ENCODE data around the gene ADAR. TPM values are rescaled to one million over a fixed set of nuclear protein-coding genes. Genes with fewer than 3 reads are reported as not detected.

Gene ADAR
- total RNA-seq, 3 donors from 2014 or later (not counting 1 experiment from before 2014, with no cell fraction given): 260 to 281 (median 265) TPM

- DNase-seq: no peak
- no peak for ATAC-seq
- Histone ChIP-seq H3K27ac (ENCODE audit: low read length) (no peak overlapping the region), H3K36me3 (ENCODE audit: control insufficient read depth, insufficient read depth, low read length) (no peaks in the 10 kb centered on the region), H3K4me1 (ENCODE audit: control insufficient read depth, insufficient read depth, low read length) (peaks cover 7% of the 10 kb centered on the region), H3K9me3 (ENCODE audit: control insufficient read depth, insufficient read depth, low read length) (no peaks in the 10 kb centered on the region), H3K27me3 (ENCODE audit: control insufficient read depth, insufficient read depth, low read length) (peaks cover 21% of the 10 kb centered on the region), H3K4me3 (ENCODE audit: low read length) (no peak overlapping the region)
- intact Hi-C loops (cut with micrococcal nuclease): no loop called here
- Mint-ChIP-seq H3K4me3 (no peak overlapping the region), H3K4me1 (peaks cover 10% of the 10 kb centered on the region in 2 donors), H3K36me3 (no peaks in the 10 kb centered on the region), H3K27me3 (ENCODE audit: low read depth in 2 of 2) (peaks cover 18 to 26% of the 10 kb centered on the region in 2 donors), H3K9me3 (no peaks in the 10 kb centered on the region), H3K27ac (no peak overlapping the region)
- 95% methylated on average over 59 of the region's 59 CpGs for WGBS (ENCODE audit: insufficient coverage)
- no peak for TF ChIP-seq CTCF (IDR thresholded peaks at IDR 0.05)
Observed at GRCh38 chr1:154571244-154571963, 36.6 kb downstream of the ADAR start.

- H3K4me1 ChIP-seq (ENCODE audit: control insufficient read depth, insufficient read depth, low read length): peaks cover 7% of the 10 kb centered on the region
- DNase-seq: no peak
- intact Hi-C loops (cut with micrococcal nuclease): no loop called here
- no peak overlapping the region for H3K4me3 Mint-ChIP-seq
- TF ChIP-seq CTCF (IDR thresholded peaks at IDR 0.05): no peak
- peak in 1 of 3 donors; percentile 18 for ATAC-seq
- peaks cover 10% of the 10 kb centered on the region in 2 donors for H3K4me1 Mint-ChIP-seq
- H3K27ac Mint-ChIP-seq: no peak overlapping the region
- no peaks in the 10 kb centered on the region for H3K36me3 Mint-ChIP-seq
- no peak overlapping the region for H3K27ac ChIP-seq (ENCODE audit: low read length)
- H3K27me3 ChIP-seq (ENCODE audit: control insufficient read depth, insufficient read depth, low read length): peaks cover 21% of the 10 kb centered on the region
- no peak overlapping the region for H3K4me3 ChIP-seq (ENCODE audit: low read length)
- 38% methylated on average over 14 of the region's 17 CpGs for WGBS (ENCODE audit: insufficient coverage)
- no peaks in the 10 kb centered on the region for H3K9me3 Mint-ChIP-seq
- peaks cover 31 to 32% of the 10 kb centered on the region in 2 donors for H3K27me3 Mint-ChIP-seq (ENCODE audit: low read depth in 2 of 2)
- H3K9me3 ChIP-seq (ENCODE audit: control insufficient read depth, insufficient read depth, low read length): no peaks in the 10 kb centered on the region
- H3K36me3 ChIP-seq (ENCODE audit: control insufficient read depth, insufficient read depth, low read length): no peaks in the 10 kb centered on the region
Observed at GRCh38 chr1:154568157-154568815, 39.7 kb downstream of the ADAR start.

- Mint-ChIP-seq H3K27me3 (ENCODE audit: low read depth in 2 of 2) (peaks cover 30 to 31% of the 10 kb centered on the region in 2 donors), H3K27ac (no peak within 1 kb of the TSS)
- intact Hi-C loops (cut with micrococcal nuclease): no loop called here
Observed at GRCh38 chr1:154567386-154568156, 40.4 kb downstream of the ADAR start, which contains the start of gene CHRNB2. Gene CHRNB2, plus strand, starts transcription at chr1:154567778. Its CDS starts 267 bp downstream, at chr1:154568045.

More at GRCh38 chr1:154567386-154568156, 40.4 kb downstream of the ADAR start, which contains the start of gene CHRNB2:
- no peak within 1 kb of the TSS for H3K4me3 ChIP-seq (ENCODE audit: low read length)
- no peak within 1 kb of the TSS for H3K27ac ChIP-seq (ENCODE audit: low read length)
- Mint-ChIP-seq H3K9me3 (no peaks in the 10 kb centered on the region), H3K36me3 (no peaks in the 10 kb centered on the region), H3K4me1 (peaks cover 10% of the 10 kb centered on the region in 2 donors), H3K4me3 (peak within 1 kb of the TSS; percentile 25)
- no peak for TF ChIP-seq CTCF (IDR thresholded peaks at IDR 0.05)
- ATAC-seq: peak; percentile 87 to 100 (median 99)
- no peaks in the 10 kb centered on the region for H3K36me3 ChIP-seq (ENCODE audit: control insufficient read depth, insufficient read depth, low read length)
- WGBS (ENCODE audit: insufficient coverage): 4% methylated on average over 53 of the region's 53 CpGs
- H3K27me3 ChIP-seq (ENCODE audit: control insufficient read depth, insufficient read depth, low read length): peaks cover 21% of the 10 kb centered on the region
- peak; percentile 75 to 83 for DNase-seq
- H3K4me1 ChIP-seq (ENCODE audit: control insufficient read depth, insufficient read depth, low read length): peaks cover 7% of the 10 kb centered on the region
- no peaks in the 10 kb centered on the region for H3K9me3 ChIP-seq (ENCODE audit: control insufficient read depth, insufficient read depth, low read length)

Data from natural killer cell (primary cell).